Common myeloid progenitor, CD34-positive (primary cell): ENCODE results near the gene RUSF1.

Source experiments
- CTCF ChIA-PET: fragments of 350-600 bp; sonication (Branson Sonifier 250); formaldehyde crosslinking; loops from one replicate; lab custom pipeline; 2021; ENCODE audit warnings: antibody characterized with exemption; lab: Charles Lee
- POLR2A ChIA-PET: fragments of 350-600 bp; sonication (Branson Sonifier 250); formaldehyde crosslinking; loops from one replicate; lab custom pipeline; 2021; ENCODE audit warnings: antibody characterized with exemption; lab: Charles Lee
- DNase-seq, 3 donors: peaks; one replicate each; pipeline versions ENCODE4 v3.0.0 to v3.0.0-alpha.2; 2013
- H3K27ac ChIP-seq, 2 experiments: 1 replicate in 1 of 2; 2 replicates in 1 of 2; pipeline ENCODE4 v1.7.0; 2013; ENCODE audit warnings: inconsistent platforms in 2 of 2, low read length in 2 of 2, mild to moderate bottlenecking in 2 of 2, low read depth in 1 of 2, moderate library complexity in 1 of 2; ENCODE audit not compliant: severe bottlenecking in 2 of 2, insufficient read depth in 1 of 2, poor library complexity in 1 of 2
- H3K27me3 ChIP-seq, 5 experiments: replicated peaks in 2 of 5; 1 replicate in 3 of 5; 2 replicates in 2 of 5; pipeline versions ENCODE4 v1.6.1 to v1.7.0; 2013; ENCODE audit warnings: low read length in 4 of 5, mild to moderate bottlenecking in 2 of 5, moderate library complexity in 2 of 5, inconsistent platforms in 1 of 5; ENCODE audit not compliant: insufficient read depth in 5 of 5, control insufficient read depth in 4 of 5
- H3K36me3 ChIP-seq, 4 experiments: 1 replicate in 2 of 4; 2 replicates in 2 of 4; pipeline versions ENCODE4 v1.6.1 to v1.7.0; 2013; ENCODE audit warnings: low read length in 3 of 4, control low read depth in 1 of 4, mild to moderate bottlenecking in 1 of 4; ENCODE audit not compliant: control insufficient read depth in 4 of 4, insufficient read depth in 4 of 4
- H3K4me1 ChIP-seq, 4 experiments: 1 replicate in 3 of 4; 2 replicates in 1 of 4; pipeline versions ENCODE4 v1.6.1 to v1.7.1; 2013; ENCODE audit warnings: low read length in 3 of 4, mild to moderate bottlenecking in 3 of 4, control low read depth in 1 of 4, inconsistent platforms in 1 of 4, moderate library complexity in 1 of 4; ENCODE audit not compliant: control insufficient read depth in 4 of 4, insufficient read depth in 4 of 4; ENCODE audit errors: control extremely low read depth in 1 of 4
- H3K4me3 ChIP-seq, 7 experiments: 1 replicate in 4 of 7; 2 replicates in 3 of 7; pipeline versions ENCODE4 v1.5.1 to v1.7.0; 2013; ENCODE audit warnings: mild to moderate bottlenecking in 7 of 7, low read length in 6 of 7, moderate library complexity in 6 of 7, inconsistent platforms in 2 of 7, low read depth in 2 of 7, control low read depth in 1 of 7; ENCODE audit not compliant: insufficient read depth in 4 of 7, control insufficient read depth in 1 of 7; ENCODE audit errors: extremely low read depth in 1 of 7
- H3K9me3 ChIP-seq, 5 experiments: 1 replicate in 4 of 5; 2 replicates in 1 of 5; pipeline versions ENCODE4 v1.6.1 to v1.7.1; 2013; ENCODE audit warnings: low read length in 4 of 5, mild to moderate bottlenecking in 2 of 5, inconsistent platforms in 1 of 5, low read depth in 1 of 5, moderate library complexity in 1 of 5; ENCODE audit not compliant: control insufficient read depth in 4 of 5, insufficient read depth in 2 of 5; ENCODE audit errors: control extremely low read depth in 1 of 5
- WGBS: methylation state at CpG from one replicate; pipeline ENCODE4 v1.1.5; 2013; ENCODE audit not compliant: insufficient coverage; 5-methylcytosine and 5-hydroxymethylcytosine counted together

The RUSF1 gene

DNA sequence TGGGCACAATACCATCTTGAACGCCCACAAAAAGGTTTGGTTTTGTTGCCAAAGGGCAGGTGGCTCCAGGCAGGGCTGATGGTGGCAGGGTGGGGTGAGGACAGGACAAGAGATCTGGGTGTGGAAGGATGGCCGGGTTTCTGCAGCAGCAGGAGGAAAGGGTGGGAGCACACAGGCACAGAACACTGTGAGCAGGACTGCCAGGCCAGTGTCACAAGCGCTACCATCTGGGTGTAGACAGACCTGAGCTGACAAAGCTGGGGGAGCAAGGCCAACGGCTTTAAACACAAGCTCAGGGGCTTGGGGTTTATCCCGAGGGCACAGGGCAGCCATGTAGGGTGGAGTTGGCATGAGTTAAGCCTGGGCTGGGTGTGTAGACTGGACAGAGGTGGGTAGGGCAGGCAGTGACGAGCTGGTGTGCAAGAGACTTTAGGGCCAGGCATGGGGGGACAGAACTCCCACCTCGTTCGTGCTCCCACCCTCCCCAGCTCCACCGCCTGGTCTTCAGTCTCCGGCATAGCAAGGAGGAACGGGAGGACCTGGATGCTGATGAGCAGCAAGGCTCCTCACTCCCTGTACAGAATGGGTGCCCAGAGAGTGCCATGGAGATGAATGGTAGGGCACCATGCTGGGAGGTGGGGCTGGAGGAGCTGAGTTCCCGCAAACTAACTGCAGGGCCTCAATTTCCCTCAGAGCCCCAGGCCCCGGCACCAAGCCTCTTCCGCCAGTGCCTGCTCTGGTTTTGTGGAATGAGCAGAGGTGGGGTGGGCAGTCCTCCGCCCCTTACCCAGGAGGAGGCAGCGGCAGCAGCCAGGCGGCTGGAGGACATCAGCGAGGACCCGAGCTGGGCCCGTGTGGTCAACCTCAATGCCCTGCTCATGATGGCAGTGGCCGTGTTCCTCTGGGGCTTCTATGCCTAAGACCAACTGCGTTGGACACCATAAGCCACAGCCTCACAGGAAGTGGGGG is 18.3 kb downstream of the RUSF1 start:
- POLR2A ChIA-PET: no interaction called here
- Histone ChIP-seq H3K36me3 (peaks cover 8 to 49% (median 30%) of the 10 kb centered on the region in 4 experiments), H3K9me3 (no peaks in the 10 kb centered on the region), H3K27me3 (no peaks in the 10 kb centered on the region), H3K4me1 (peaks cover 0 to 24% (median 22%) of the 10 kb centered on the region in 4 experiments), H3K27ac (no peak overlapping the region), H3K4me3 (no peak overlapping the region)
- CTCF ChIA-PET: interaction anchor here (1.0 to 2.1 kb wide), 5 partner anchors 8 to 379 kb away, joined by 3 to 6 read pairs (median 3); no protein-coding TSS in a partner anchor
- 94% methylated on average over 19 of the region's 22 CpGs for WGBS
- DNase-seq: no peak

- H3K4me3 ChIP-seq: no peak overlapping the region
- WGBS: 100% methylated on average over 4 of the region's 7 CpGs
- H3K9me3 ChIP-seq: no peaks in the 10 kb centered on the region
- no peak for DNase-seq
- POLR2A ChIA-PET: no interaction called here
- H3K36me3 ChIP-seq: peaks cover 8 to 42% (median 29%) of the 10 kb centered on the region in 4 experiments
- H3K27me3 ChIP-seq: no peaks in the 10 kb centered on the region
- H3K4me1 ChIP-seq: peaks cover 0 to 28% (median 22%) of the 10 kb centered on the region in 4 experiments
- CTCF ChIA-PET: interaction anchor here (1.0 to 2.1 kb wide), 4 partner anchors 9 to 22 kb away, joined by 3 to 6 read pairs (median 3); no protein-coding TSS in a partner anchor
- no peak overlapping the region for H3K27ac ChIP-seq
These were observed 19.0 kb downstream of the RUSF1 start for GRCh38 chr16:31489298-31489564.

- Histone ChIP-seq H3K4me1 (peaks cover 0 to 28% (median 22%) of the 10 kb centered on the region in 4 experiments), H3K9me3 (no peaks in the 10 kb centered on the region), H3K36me3 (peaks cover 6 to 37% (median 28%) of the 10 kb centered on the region in 4 experiments), H3K27ac (no peak overlapping the region), H3K27me3 (no peaks in the 10 kb centered on the region), H3K4me3 (peak overlapping the region; percentile 15 to 85 (median 62))
- ChIA-PET CTCF (interaction anchor here (1.2 to 2.1 kb wide), 3 partner anchors 10 to 14 kb away, joined by 3 to 6 read pairs (median 5); no protein-coding TSS in a partner anchor), POLR2A (interaction anchor here (1.0 kb wide), 1 partner anchor 31 kb away, joined by 4 read pairs; no protein-coding TSS in a partner anchor)
- 76% methylated on average over 61 of the region's 77 CpGs for WGBS
- no peak for DNase-seq
These were observed 19.5 kb downstream of the RUSF1 start for GRCh38 chr16:31488468-31489297.

- Histone ChIP-seq H3K4me3 (peak overlapping the region; percentile 15 to 85 (median 62)), H3K27me3 (no peaks in the 10 kb centered on the region), H3K27ac (no peak overlapping the region), H3K9me3 (no peaks in the 10 kb centered on the region), H3K4me1 (peaks cover 0 to 28% (median 22%) of the 10 kb centered on the region in 4 experiments), H3K36me3 (peaks cover 4 to 29% (median 22%) of the 10 kb centered on the region in 4 experiments)
- POLR2A ChIA-PET: interaction anchor here (1.0 kb wide), 1 partner anchor 30 kb away, joined by 4 read pairs; no protein-coding TSS in a partner anchor
- peak; percentile 52 to 88 (median 83) for DNase-seq
- under 1% methylated on average over 60 of the region's 60 CpGs for WGBS
- CTCF ChIA-PET: interaction anchor here (0.5 to 2.1 kb wide), 6 partner anchors 10 to 311 kb away, joined by 3 to 6 read pairs (median 5); partner anchors contain the start of gene RUSF1
These were observed 20.3 kb downstream of the RUSF1 start for GRCh38 chr16:31487720-31488467.

DNA sequence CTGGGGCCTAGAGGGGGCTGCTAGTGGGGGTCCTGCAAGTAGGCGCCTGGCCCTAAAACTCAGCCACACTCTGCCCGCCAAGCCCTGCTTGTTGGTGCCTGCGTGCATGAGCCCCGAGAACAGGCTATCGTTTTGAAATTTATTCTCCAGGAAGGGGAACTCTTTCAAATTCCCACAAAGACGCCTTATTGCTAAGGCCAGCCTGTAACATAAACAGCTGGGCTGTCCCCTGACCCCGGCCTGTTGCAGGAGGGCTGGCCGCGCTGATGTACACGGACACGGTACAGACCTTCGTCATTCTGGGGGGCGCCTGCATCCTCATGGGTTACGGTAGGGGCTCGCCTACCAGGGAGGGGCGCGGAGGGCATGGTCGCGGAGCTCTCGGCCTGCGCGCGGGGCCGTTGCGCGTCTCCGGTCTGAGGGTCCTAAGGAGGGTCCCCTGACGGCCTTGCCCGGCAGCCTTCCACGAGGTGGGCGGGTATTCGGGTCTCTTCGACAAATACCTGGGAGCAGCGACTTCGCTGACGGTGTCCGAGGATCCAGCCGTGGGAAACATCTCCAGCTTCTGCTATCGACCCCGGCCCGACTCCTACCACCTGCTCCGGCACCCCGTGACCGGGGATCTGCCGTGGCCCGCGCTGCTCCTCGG is 21.0 kb downstream of the RUSF1 start:
- peak in 1 of 3 donors; percentile 21 for DNase-seq
- no peaks in the 10 kb centered on the region for H3K9me3 ChIP-seq
- POLR2A ChIA-PET: interaction anchor here (0.6 to 1.0 kb wide), 2 partner anchors 29 to 208 kb away, joined by 3 to 4 read pairs; no protein-coding TSS in a partner anchor
- WGBS: under 1% methylated on average over 48 of the region's 48 CpGs
- H3K4me1 ChIP-seq: peaks cover 0 to 28% (median 22%) of the 10 kb centered on the region in 4 experiments
- CTCF ChIA-PET: interaction anchor here (0.5 to 1.6 kb wide), 5 partner anchors 14 to 310 kb away, joined by 3 to 6 read pairs (median 5); partner anchors contain the start of gene RUSF1
- H3K27ac ChIP-seq: no peak overlapping the region
- peaks cover 3 to 22% (median 15%) of the 10 kb centered on the region in 4 experiments for H3K36me3 ChIP-seq
- H3K27me3 ChIP-seq: no peaks in the 10 kb centered on the region
- H3K4me3 ChIP-seq: peak overlapping the region; percentile 15 to 85 (median 62)

GRCh38 chr16:31486045-31486444 is 22.1 kb downstream of the RUSF1 start:
- 100% methylated on average over 4 of the region's 5 CpGs for WGBS
- CTCF ChIA-PET: interaction anchor here (0.7 to 1.7 kb wide), 2 partner anchors 8 to 22 kb away, joined by 3 to 5 read pairs; no protein-coding TSS in a partner anchor
- Histone ChIP-seq H3K27ac (no peak overlapping the region), H3K9me3 (no peaks in the 10 kb centered on the region), H3K36me3 (peaks cover 3 to 16% (median 9%) of the 10 kb centered on the region in 4 experiments), H3K4me3 (no peak overlapping the region), H3K4me1 (peaks cover 0 to 32% (median 24%) of the 10 kb centered on the region in 4 experiments), H3K27me3 (no peaks in the 10 kb centered on the region)
- no peak for DNase-seq
- POLR2A ChIA-PET: no interaction called here
